Loucy (cell line): ENCODE data around the gene AMIGO2.

Experiments
- EZH2phosphoT487 ChIP-seq: fragments of 200-600 bp; IDR thresholded peaks from 2 replicates; pipeline ENCODE4 v1.6.1; 2018; ENCODE audit warnings: antibody characterized with exemption, mild to moderate bottlenecking, moderate library complexity, borderline replicate concordance
- TF ChIP-seq, protein P1 (sequence below): fragments of 200-600 bp; sonication (generic); conservative IDR thresholded peaks from 2 replicates; pipeline ENCODE4 v1.5.1; 2014; ENCODE audit warnings: mild to moderate bottlenecking, antibody characterized with exemption, low read length

DNA sequence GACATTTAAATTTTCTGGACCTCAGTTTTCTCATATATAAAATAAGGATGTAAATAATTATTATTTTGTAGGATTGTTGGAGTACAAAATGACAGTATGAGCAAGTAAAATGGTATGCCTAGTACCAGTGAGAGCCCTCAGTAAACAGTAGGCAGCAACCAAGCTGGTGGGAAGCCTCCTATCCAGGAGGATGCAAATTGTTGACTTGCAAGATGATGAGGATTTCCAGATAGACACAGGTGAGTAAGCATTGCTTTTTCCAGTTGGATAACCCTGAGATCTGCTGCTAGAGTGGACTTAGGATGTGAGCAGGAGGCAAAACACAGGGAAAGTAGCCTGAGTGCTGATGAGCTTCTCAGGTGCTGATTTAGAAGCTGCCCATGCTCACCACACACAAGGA is 28.2 kb upstream of the AMIGO2 start:
- TF ChIP-seq, protein P1, sequence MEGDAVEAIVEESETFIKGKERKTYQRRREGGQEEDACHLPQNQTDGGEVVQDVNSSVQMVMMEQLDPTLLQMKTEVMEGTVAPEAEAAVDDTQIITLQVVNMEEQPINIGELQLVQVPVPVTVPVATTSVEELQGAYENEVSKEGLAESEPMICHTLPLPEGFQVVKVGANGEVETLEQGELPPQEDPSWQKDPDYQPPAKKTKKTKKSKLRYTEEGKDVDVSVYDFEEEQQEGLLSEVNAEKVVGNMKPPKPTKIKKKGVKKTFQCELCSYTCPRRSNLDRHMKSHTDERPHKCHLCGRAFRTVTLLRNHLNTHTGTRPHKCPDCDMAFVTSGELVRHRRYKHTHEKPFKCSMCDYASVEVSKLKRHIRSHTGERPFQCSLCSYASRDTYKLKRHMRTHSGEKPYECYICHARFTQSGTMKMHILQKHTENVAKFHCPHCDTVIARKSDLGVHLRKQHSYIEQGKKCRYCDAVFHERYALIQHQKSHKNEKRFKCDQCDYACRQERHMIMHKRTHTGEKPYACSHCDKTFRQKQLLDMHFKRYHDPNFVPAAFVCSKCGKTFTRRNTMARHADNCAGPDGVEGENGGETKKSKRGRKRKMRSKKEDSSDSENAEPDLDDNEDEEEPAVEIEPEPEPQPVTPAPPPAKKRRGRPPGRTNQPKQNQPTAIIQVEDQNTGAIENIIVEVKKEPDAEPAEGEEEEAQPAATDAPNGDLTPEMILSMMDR: no peak
- TF ChIP-seq EZH2phosphoT487: no peak
